Measurements from ENCODE around the gene PCNX2.

PCNX2 gene

DNA sequence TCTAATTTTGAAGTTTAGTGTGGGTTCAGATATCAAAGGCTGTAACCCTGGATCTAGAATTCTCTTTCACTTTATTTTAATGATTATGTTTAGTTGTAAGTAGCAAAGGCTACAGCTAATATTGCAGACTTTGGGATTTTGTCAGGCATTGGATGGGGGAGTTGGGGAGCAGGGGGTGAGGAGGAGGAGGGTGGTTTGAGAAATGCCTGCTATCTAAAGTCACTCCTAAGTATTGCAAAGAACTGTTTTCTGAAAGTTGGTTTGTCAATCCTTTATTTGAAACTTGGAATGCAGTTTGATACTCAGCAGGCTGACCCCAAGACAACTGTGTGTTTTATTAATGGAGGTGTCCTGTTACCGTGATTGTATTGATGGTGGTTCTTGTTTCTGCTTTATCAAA is 343.9 kb downstream of the PCNX2 start:
- no peak for DNase-seq

DNA sequence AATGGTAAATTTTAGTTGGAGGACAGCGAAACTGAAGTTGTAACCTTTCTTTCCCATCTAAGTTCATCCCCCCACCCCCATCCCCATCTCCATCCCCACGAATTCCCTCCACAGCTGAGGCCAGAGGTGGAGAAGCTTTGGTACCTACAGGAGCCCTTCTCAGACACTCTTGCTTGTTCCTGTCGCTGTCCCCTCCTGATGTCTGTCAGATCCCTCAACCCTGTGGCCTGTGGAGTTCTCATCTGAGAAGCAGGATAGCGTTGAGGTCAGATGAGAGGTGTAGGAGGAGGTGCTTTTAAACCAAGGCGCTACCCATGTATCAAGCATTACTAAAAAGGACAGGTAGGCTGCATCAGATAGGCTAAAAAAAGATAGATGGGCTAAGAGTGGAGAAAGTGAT is 344.3 kb downstream of the PCNX2 start:
- no peak for DNase-seq

- peak; percentile 97 for DNase-seq
Measured at GRCh38 chr1:232950197-232951176, 345.0 kb downstream of the PCNX2 start, which contains the start of gene NTPCR. NTPCR (plus strand) TSS chr1:232950611; CDS start chr1:232950711, 100 bp downstream.

GRCh38 chr1:232949636-232950196 is 345.8 kb downstream of the PCNX2 start:
- no peak for DNase-seq

GRCh38 chr1:232944347-232944746 is 351.2 kb downstream of the PCNX2 start:
- no peak for DNase-seq

GRCh38 chr1:232943679-232944252 is 351.8 kb downstream of the PCNX2 start:
- DNase-seq = no peak

- DNase-seq = no peak
Measured at GRCh38 chr1:232942413-232943294, 352.9 kb downstream of the PCNX2 start.

DNA sequence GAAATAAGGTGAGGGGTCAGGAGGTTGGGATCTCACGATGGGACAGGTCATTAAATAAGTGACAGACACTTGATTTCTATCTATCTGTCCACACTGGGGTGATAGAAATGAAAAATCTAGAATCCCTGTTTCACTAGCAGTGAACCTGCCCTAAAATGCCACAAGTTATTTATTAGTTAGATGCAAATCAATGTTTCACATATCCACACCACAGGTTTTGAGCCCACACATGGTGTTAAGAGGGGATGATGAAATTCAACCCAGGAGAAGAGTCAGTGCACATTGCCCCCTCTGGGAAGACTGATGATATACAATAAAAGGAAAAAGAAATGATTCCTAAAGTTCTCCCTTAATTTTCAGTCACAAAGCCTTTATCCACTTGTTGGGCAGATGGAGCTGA is 355.3 kb downstream of the PCNX2 start:
- no peak for DNase-seq

DNA sequence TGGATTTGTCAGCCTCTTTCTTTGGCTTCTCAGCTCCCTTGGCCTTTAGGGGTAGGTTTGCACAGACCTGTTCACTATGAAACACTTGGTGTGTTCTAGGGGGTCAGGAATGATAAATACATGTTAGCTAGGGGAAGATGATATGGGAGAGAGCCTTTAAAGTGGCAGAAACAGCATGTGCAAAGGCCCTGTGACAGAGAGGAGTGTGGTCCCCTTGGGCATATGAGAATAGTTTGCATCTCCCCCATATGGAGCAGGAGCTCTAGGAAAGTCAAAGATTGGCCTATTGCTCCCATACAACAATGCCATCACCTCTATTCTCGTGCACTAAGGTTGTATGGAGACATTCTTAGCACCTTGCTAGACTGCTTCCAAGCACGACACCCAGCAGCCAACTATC is 355.8 kb downstream of the PCNX2 start:
- no peak for DNase-seq

- no peak for DNase-seq
Measured at GRCh38 chr1:232938926-232939325, 356.6 kb downstream of the PCNX2 start.

GRCh38 chr1:232937741-232938375 is 357.7 kb downstream of the PCNX2 start:
- no peak for DNase-seq

DNA sequence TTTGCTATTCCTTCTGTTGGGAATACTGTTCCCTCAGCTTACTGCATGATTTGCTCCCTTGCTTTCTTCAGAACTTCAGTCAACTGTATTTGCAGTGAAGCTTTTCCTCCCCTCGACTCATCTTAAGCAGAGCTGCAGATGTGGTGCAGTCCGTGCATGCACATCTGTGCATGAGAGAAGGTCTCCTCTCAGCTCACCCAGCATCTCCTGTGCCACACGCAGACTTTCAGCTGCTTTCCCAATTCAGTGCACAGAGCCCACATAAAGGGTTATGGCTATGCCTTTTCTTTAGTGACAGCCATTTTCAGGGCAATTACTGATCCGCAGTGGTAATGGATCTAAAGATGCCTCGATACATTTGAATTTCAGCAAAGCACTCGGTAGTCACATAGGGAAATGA is 358.6 kb downstream of the PCNX2 start:
- no peak for DNase-seq

Data from activated T-cell treated with anti-CD3 and anti-CD28 coated beads for 4 hours (primary cell).